Keratinocyte (primary cell): ENCODE measurements around the gene NDUFA11.

Experiments used
- CTCF ChIP-seq, 3 experiments: IDR thresholded peaks in 1 of 3; conservative IDR thresholded peaks in 1 of 3; optimal IDR thresholded peaks in 1 of 3; 2 replicates in 2 of 3; 3 replicates in 1 of 3; pipeline versions ENCODE3 to v1.5.1; 2011; ENCODE audit warnings: low read length in 3 of 3, mild to moderate bottlenecking in 3 of 3, moderate library complexity in 2 of 3, control low read depth in 1 of 3, inconsistent platforms in 1 of 3; ENCODE audit not compliant: insufficient read depth in 2 of 3; ENCODE audit errors: extremely low read depth in 1 of 3
- EZH2 ChIP-seq: IDR thresholded peaks from one replicate; pipeline ENCODE4 v1.6.1; 2012; ENCODE audit warnings: inconsistent platforms, mild to moderate bottlenecking, low read length, moderate library complexity

GRCh38 chr19:5931251-5931650 is 27.7 kb upstream of the NDUFA11 start:
- TF ChIP-seq CTCF (optimal IDR thresholded peaks at IDR 0.05 in 1 of 3, IDR thresholded peaks at IDR 0.05 in 1 of 3, conservative IDR thresholded peaks at IDR 0.05 in 1 of 3; ENCODE audit: extremely low read depth in 1 of 3, insufficient read depth in 2 of 3, low read length in 3 of 3) (no peak), EZH2 (no peak)
